Measurements from ENCODE around the gene ZFP57. TPM values are rescaled to one million over a fixed set of nuclear protein-coding genes. Genes with fewer than 3 reads are reported as not detected.

The ZFP57 gene
- total and polyA plus RNA-seq, 2 of the 13 experiments (the other 11 are each of a cell fraction or from before 2014, with no cell fraction given) = not detected

DNA sequence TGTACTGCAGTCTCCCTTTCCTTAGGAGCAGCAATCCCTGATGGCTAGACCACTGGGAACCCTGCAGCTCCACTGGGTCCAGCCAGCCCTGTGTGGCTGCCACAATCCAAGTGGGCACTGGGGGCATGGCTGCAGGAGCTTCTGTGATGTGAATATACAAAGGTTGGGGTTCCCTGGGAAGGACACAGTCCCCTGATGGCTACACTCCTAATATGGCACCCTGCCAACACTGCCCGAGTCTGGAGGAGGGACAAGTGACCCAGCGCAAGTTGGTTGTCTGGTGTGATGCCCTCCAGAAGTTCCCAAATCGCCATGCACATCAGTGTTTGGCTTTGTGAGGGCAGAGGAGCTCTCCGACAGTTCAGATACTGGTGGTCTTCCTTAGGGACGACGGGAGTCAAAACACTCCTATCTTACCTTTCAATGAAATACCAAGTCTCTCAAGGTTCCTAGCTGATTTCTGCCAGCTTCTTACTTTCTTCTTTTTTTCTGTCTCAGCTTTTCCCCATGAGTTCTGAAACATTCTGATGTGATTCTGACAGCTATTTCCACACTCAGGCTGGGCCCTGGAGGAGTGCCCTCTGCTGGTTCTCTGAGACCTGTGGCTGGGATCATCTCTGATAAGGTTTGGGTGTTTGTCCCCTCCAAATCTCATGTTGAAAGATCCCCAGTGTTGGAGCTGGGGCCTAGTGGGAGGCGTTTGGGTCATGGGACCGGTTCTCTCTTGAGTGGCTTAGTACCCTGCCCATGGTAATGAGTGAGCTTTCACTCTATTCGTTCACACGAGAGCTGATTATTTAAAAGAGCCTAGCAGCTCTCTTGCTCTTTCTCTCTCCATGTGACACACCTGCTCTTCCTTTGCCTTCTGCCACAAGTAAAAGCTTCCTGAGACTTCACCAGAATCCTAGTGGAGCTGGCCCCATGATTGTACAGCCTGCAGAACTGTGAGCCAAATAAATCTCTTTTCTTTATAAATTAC, 15.5 kb upstream of the ZFP57 start (continued):
- TF ChIP-seq, protein P1, sequence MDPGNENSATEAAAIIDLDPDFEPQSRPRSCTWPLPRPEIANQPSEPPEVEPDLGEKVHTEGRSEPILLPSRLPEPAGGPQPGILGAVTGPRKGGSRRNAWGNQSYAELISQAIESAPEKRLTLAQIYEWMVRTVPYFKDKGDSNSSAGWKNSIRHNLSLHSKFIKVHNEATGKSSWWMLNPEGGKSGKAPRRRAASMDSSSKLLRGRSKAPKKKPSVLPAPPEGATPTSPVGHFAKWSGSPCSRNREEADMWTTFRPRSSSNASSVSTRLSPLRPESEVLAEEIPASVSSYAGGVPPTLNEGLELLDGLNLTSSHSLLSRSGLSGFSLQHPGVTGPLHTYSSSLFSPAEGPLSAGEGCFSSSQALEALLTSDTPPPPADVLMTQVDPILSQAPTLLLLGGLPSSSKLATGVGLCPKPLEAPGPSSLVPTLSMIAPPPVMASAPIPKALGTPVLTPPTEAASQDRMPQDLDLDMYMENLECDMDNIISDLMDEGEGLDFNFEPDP (CRISPR knock-in tag; conservative IDR thresholded peaks at IDR 0.05) = 0 out of 2 replicates have a peak, but pooled peaks have one; percentile 18
- no peak for TF ChIP-seq KDM4B (CRISPR knock-in tag; IDR thresholded peaks at IDR 0.05)
- TF ChIP-seq, protein P2, sequence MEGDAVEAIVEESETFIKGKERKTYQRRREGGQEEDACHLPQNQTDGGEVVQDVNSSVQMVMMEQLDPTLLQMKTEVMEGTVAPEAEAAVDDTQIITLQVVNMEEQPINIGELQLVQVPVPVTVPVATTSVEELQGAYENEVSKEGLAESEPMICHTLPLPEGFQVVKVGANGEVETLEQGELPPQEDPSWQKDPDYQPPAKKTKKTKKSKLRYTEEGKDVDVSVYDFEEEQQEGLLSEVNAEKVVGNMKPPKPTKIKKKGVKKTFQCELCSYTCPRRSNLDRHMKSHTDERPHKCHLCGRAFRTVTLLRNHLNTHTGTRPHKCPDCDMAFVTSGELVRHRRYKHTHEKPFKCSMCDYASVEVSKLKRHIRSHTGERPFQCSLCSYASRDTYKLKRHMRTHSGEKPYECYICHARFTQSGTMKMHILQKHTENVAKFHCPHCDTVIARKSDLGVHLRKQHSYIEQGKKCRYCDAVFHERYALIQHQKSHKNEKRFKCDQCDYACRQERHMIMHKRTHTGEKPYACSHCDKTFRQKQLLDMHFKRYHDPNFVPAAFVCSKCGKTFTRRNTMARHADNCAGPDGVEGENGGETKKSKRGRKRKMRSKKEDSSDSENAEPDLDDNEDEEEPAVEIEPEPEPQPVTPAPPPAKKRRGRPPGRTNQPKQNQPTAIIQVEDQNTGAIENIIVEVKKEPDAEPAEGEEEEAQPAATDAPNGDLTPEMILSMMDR (CRISPR knock-in tag; IDR thresholded peaks at IDR 0.05) = peak; percentile 61

DNA sequence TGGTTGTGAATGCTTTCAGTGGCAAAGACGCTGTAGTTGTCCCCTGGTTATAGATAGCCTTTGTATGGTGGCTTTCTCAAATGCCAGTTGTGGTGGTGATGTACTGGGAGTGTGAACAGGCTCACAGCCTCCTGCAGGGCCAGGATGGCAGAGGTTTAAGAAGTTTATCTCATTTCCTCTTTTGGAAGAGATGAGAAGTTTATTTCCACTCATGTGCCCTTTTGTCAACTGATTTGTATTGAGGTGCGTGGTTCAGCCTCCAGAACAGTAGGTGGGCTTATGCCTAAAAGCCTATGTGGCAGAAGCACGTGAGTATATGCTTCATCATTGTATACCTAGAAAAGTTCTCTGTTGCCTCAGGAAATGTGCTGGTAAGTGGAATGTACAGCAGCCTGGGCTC, 13.7 kb upstream of the ZFP57 start:
- in situ Hi-C loops (cut with HindIII; ENCODE audit: extremely low pct_ligation_motif_present, low pct_unique_long_range_greater_than_20kb) (no loop called here), intact Hi-C loops (cut with micrococcal nuclease; ENCODE audit: unreplicated experiment) (no loop called here)
- ChIA-PET CTCF (ENCODE audit: low intra/inter-chr PET ratio, low total read pairs) (no interaction called here), POLR2A (no interaction called here)
- Histone ChIP-seq H3K9ac (ENCODE audit: insufficient read depth, low read depth, low read length) (no peak overlapping the region), H3K4me2 (ENCODE audit: low read depth, low read length) (no peak overlapping the region), H3K27ac (ENCODE audit: extremely low read length, insufficient read depth, low read length) (no peak overlapping the region), H3K36me3 (replicated peaks in 1 of 2; ENCODE audit: control insufficient read depth in 1 of 2, insufficient read depth in 2 of 2, low read length in 2 of 2) (no peaks in the 10 kb centered on the region), H4K20me1 (ENCODE audit: insufficient read depth, low read length) (no peaks in the 10 kb centered on the region), H3K4me1 (ENCODE audit: insufficient read depth, low read length) (no peaks in the 10 kb centered on the region), H3K9me3 (ENCODE audit: low read length) (0 out of 2 replicates have a peak, but pooled peaks cover 6% of the 10 kb centered on the region), H3K79me2 (ENCODE audit: insufficient read depth, low read length) (no peaks in the 10 kb centered on the region), H2AFZ (ENCODE audit: low read length) (no peak overlapping the region), H3K27me3 (ENCODE audit: control insufficient read depth in 1 of 2, insufficient read depth in 2 of 2, low read length in 2 of 2) (no peaks in the 10 kb centered on the region), H3K4me3 (replicated peaks in 1 of 3; ENCODE audit: insufficient read depth in 1 of 3, low read depth in 2 of 3, low read length in 3 of 3) (no peak overlapping the region)
- DNase-seq (ENCODE audit: low spot score) (no peak), FAIRE-seq (no peak), ATAC-seq (no peak)
- 2% methylated on average over 3 of the region's 3 CpGs for WGBS (ENCODE audit: low lambda C conversion rate)
- TF ChIP-seq MAFG (CRISPR knock-in tag; IDR thresholded peaks at IDR 0.05) (no peak), DNMT1 (CRISPR knock-in tag; IDR thresholded peaks at IDR 0.05) (no peak), KLF11 (CRISPR knock-in tag; IDR thresholded peaks at IDR 0.05) (no peak), SP1 (IDR thresholded peaks at IDR 0.05) (no peak), SP1 (CRISPR knock-in tag; IDR thresholded peaks at IDR 0.05) (no peak), ZSCAN22 (CRISPR knock-in tag; IDR thresholded peaks at IDR 0.05) (no peak), REL (CRISPR knock-in tag; conservative IDR thresholded peaks at IDR 0.05) (no peak), NR3C1 (CRISPR knock-in tag; IDR thresholded peaks at IDR 0.05) (no peak), TBX2 (CRISPR knock-in tag; IDR thresholded peaks at IDR 0.05; ENCODE audit: borderline replicate concordance) (no peak), ZNF251 (CRISPR knock-in tag; IDR thresholded peaks at IDR 0.05) (no peak), ZNF841 (CRISPR knock-in tag; IDR thresholded peaks at IDR 0.05; ENCODE audit: borderline replicate concordance) (no peak), HDAC6 (IDR thresholded peaks at IDR 0.05; ENCODE audit: low read depth, low read length) (no peak), ZNF672 (CRISPR knock-in tag; IDR thresholded peaks at IDR 0.05) (no peak), ZNF562 (CRISPR knock-in tag; IDR thresholded peaks at IDR 0.05; ENCODE audit: borderline replicate concordance) (no peak), IKZF1 (IDR thresholded peaks at IDR 0.05) (no peak)
- TF ChIP-seq, protein P3, sequence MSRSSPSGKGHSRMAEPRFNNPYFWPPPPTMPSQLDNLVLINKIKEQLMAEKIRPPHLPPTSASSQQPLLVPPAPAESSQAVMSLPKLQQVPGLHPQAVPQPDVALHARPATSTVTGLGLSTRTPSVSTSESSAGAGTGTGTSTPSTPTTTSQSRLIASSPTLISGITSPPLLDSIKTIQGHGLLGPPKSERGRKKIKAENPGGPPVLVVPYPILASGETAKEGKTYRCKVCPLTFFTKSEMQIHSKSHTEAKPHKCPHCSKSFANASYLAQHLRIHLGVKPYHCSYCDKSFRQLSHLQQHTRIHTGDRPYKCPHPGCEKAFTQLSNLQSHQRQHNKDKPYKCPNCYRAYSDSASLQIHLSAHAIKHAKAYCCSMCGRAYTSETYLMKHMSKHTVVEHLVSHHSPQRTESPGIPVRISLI (CRISPR knock-in tag; IDR thresholded peaks at IDR 0.05; ENCODE audit: borderline replicate concordance) = no peak
- BruUV-seq (replicated peaks) = no TSS peak
